Cardiac fibroblast (primary cell): ENCODE data around the gene ANKRD33B.

ENCODE experiments used
- DNase-seq, 2 donors: peaks; one replicate each; pipeline versions ENCODE4 v3.0.0 to v3.0.0-alpha.2; 2010; ENCODE audit warnings: low read depth in 2 of 2
- H3K4me3 ChIP-seq, 2 donors: replicated peaks in 1 of 2; 1 replicate in 1 of 2; 2 replicates in 1 of 2; pipeline ENCODE4 v1.5.1; 2011; ENCODE audit warnings: low read depth in 2 of 2, low read length in 2 of 2, mild to moderate bottlenecking in 2 of 2, moderate library complexity in 1 of 2
- CTCF ChIP-seq: IDR thresholded peaks from one replicate; pipeline ENCODE4 v1.5.1; 2011; ENCODE audit warnings: low read depth, mild to moderate bottlenecking, low read length, inconsistent platforms

ANKRD33B gene

DNA sequence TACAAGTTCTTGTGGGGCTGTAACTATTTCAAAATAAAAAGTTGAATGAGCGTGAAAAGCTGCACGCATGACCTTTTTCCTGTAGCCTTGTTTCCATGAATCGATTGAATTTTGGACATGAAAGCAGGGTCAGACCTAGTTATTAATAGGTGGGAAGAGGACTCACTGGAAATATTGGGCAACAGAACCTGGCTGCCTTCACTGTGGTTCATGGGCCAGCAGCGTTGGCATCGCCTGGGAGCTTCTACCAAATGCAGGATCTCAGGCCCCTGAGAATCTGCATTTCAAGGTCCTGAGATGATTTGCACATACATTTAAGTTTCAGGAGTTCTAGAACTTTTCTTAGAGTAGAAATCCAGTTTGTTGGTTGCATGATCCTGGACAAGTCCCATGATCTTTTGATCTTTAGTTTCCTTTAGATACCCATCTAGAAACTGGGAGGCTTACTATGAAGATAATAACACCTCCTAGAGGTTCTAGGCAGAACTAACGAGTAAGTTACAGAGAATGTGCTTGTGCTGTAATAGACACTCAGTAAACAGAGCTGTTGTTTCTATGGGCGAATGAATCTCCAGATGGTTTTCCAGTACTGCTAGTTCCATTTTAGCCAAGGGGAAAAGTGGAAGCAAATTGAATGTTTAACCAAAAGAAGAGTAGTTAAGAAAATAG, 12.4 kb downstream of the ANKRD33B start:
- no peak for TF ChIP-seq CTCF
- no peak overlapping the region for H3K4me3 ChIP-seq
- DNase-seq = no peak

DNA sequence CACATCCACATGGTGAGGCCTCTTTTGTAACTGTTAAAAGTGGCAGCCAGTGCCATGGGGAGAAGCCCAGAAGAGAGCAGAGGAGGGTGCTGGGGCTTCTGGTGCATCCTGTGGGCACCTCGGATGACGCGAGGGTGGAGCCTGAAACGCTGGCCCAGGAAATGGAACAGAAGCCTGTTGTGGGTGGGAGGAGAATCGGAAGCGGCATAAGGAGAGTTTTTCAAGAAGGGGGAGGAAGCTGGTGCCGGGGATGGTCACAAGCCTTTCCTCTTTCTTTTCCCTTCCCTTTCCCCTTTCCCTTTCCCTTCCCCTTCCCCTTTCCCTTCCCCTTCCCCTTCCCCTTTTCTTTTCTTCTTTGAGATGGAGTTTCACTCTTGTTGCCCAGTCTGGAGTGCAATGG, 12.9 kb downstream of the ANKRD33B start:
- TF ChIP-seq CTCF = no peak
- DNase-seq = no peak
- H3K4me3 ChIP-seq = no peak overlapping the region

DNA sequence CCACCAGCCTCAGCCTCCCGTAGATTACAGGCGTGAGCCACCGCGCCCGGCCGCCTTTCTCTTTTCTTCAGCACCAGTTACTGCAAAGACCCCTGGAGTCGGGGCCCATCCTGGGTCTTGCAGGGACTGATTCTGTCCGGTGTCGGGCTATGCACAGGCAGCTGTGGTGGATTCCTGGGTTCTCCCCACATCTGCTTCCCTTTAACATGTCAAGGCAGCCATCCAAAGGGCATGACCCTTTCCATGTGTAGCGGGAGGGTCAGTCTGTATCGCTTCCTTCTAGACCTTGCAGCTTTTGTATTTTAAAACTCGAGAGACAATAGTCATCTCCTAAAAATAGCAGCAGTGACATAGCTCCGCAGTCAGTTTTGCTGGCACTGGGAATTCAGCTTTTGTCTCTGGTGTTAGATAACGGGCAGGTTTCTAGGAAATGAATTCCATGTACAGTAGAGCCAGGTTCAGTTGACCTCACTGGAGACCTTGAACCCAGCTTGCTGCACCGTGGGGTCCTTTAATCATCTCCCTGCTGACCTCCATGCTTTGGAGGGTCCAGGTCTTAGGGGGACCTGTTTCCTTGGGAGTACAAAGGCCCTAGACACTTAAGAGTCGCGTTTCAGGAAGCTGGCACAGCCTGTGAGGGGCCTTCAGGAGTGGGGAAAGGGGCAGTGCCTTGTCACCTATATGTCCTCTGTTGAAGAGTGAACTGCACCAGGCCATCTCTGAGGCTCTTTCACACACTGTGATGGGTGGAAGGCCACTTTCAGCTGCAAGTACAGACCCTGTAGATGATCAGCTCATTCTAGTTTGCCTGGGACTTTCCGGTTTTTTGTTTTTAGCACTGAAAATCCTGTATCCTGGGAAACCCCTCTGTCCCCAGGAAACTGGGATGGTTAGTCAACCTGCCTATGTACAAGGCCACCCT, 13.8 kb downstream of the ANKRD33B start:
- TF ChIP-seq CTCF = no peak
- DNase-seq = peak; percentile 42 to 60
- H3K4me3 ChIP-seq = no peak overlapping the region

DNA sequence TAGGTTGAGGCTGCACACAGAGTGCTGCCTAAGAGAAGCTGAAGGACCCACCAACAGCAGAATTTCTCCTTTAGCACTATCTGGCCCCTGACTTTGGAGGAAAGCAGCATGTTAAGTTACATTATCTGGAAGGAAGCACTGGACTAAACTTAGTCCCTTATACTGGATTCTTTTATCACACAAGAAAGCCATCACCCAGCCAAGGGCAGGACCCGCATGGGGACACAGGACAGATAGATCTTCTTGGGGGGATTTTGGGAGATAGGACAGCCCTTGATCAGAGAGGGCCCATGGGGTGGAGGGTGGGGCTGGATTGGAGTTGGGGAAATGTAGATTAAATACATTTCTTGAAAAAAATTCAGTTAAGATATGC, 14.4 kb downstream of the ANKRD33B start:
- no peak for DNase-seq
- no peak overlapping the region for H3K4me3 ChIP-seq
- no peak for TF ChIP-seq CTCF

DNA sequence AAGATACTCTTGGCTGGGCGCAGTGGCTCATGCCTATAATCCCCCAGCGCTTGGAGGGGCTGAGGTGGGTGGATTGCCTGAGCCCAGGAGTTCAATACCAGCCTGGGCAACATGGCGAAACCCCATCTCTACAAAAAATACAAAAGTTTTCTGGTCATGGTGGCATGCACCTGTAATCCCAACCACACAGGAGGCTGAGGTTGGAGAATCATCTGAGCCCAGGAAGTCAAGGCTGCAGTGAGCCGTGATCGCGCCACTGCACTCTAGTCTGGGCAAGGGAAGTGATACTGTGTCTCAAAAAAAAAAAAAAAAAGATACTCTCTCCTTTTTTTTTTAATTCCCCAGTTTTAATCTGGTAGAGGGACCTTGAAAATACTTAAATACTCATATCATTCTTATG, 15.0 kb downstream of the ANKRD33B start:
- DNase-seq = no peak
- TF ChIP-seq CTCF = no peak

GRCh38 chr5:10579536-10580521, 16.0 kb downstream of the ANKRD33B start:
- TF ChIP-seq CTCF = no peak
- H3K4me3 ChIP-seq = no peak overlapping the region
- DNase-seq = no peak

More for the DNA sequence above, 15.0 kb downstream of the ANKRD33B start:
- H3K4me3 ChIP-seq = no peak overlapping the region
